Measurements from ENCODE around the gene KLF3.

DNA sequence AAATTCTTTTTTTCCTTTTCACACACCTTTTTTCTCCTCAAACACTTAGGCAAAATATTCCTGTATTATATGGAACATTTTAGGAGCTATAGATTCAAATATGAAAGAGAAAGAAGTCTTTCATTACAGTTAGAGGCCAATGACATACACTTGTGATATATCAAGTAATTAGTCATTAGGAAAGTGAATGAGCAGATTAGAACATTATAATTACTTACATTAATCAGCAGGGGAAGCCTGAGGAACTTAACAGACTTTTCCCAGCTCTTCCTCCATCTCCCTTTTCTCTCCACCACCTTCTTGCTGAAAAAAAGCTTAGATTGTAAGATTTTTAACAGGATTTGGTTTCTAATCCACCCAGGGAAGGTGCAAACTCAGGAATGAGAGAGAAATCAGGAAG, 29.6 kb downstream of the KLF3 start:
- TF ChIP-seq POLR2AphosphoS5 (IDR thresholded peaks at IDR 0.05; ENCODE audit: low read depth, low read length): no peak
- TF ChIP-seq, protein P1, sequence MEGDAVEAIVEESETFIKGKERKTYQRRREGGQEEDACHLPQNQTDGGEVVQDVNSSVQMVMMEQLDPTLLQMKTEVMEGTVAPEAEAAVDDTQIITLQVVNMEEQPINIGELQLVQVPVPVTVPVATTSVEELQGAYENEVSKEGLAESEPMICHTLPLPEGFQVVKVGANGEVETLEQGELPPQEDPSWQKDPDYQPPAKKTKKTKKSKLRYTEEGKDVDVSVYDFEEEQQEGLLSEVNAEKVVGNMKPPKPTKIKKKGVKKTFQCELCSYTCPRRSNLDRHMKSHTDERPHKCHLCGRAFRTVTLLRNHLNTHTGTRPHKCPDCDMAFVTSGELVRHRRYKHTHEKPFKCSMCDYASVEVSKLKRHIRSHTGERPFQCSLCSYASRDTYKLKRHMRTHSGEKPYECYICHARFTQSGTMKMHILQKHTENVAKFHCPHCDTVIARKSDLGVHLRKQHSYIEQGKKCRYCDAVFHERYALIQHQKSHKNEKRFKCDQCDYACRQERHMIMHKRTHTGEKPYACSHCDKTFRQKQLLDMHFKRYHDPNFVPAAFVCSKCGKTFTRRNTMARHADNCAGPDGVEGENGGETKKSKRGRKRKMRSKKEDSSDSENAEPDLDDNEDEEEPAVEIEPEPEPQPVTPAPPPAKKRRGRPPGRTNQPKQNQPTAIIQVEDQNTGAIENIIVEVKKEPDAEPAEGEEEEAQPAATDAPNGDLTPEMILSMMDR (IDR thresholded peaks at IDR 0.05): no peak
- no peak for TF ChIP-seq TCF7L2 (IDR thresholded peaks at IDR 0.05; ENCODE audit: low read depth, low read length)
